BE2C (cell line): ENCODE results near the gene ADGRD1.

Experiments used
- DNase-seq: peaks from one replicate; pipeline ENCODE4 v3.0.0-alpha.2; 2020
- H3K27me3 ChIP-seq: fragments of 250-450 bp; sonication (Bioruptor Pico); 2 replicates; pipeline ENCODE4 v1.5.1; 2020; ENCODE audit warnings: mild to moderate bottlenecking
- H3K36me3 ChIP-seq: fragments of 250-450 bp; sonication (Bioruptor Pico); 2 replicates; pipeline ENCODE4 v1.5.1; 2020; ENCODE audit warnings: mild to moderate bottlenecking
- H3K4me1 ChIP-seq: fragments of 250-450 bp; sonication (Bioruptor Pico); 2 replicates; pipeline ENCODE4 v1.5.1; 2020
- H3K4me3 ChIP-seq: 2 replicates; pipeline ENCODE4 v1.5.1; 2011; ENCODE audit warnings: low read depth, low read length
- H3K9me3 ChIP-seq: fragments of 250-450 bp; sonication (Bioruptor Pico); 2 replicates; pipeline ENCODE4 v1.5.1; 2020
- TF ChIP-seq, protein P1 (sequence below): IDR thresholded peaks from 2 replicates; pipeline ENCODE4 v1.5.1; 2012; ENCODE audit warnings: mild to moderate bottlenecking, low read depth, low read length

The ADGRD1 gene

GRCh38 chr12:131047789-131048610, 94.3 kb downstream of the ADGRD1 start:
- Histone ChIP-seq H3K36me3 (no peaks in the 10 kb centered on the region), H3K27me3 (peaks cover 34% of the 10 kb centered on the region), H3K4me1 (peaks cover under 1% of the 10 kb centered on the region), H3K9me3 (no peaks in the 10 kb centered on the region), H3K4me3 (no peak overlapping the region)
- TF ChIP-seq, protein P1, sequence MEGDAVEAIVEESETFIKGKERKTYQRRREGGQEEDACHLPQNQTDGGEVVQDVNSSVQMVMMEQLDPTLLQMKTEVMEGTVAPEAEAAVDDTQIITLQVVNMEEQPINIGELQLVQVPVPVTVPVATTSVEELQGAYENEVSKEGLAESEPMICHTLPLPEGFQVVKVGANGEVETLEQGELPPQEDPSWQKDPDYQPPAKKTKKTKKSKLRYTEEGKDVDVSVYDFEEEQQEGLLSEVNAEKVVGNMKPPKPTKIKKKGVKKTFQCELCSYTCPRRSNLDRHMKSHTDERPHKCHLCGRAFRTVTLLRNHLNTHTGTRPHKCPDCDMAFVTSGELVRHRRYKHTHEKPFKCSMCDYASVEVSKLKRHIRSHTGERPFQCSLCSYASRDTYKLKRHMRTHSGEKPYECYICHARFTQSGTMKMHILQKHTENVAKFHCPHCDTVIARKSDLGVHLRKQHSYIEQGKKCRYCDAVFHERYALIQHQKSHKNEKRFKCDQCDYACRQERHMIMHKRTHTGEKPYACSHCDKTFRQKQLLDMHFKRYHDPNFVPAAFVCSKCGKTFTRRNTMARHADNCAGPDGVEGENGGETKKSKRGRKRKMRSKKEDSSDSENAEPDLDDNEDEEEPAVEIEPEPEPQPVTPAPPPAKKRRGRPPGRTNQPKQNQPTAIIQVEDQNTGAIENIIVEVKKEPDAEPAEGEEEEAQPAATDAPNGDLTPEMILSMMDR = no peak
- no peak for DNase-seq

DNA sequence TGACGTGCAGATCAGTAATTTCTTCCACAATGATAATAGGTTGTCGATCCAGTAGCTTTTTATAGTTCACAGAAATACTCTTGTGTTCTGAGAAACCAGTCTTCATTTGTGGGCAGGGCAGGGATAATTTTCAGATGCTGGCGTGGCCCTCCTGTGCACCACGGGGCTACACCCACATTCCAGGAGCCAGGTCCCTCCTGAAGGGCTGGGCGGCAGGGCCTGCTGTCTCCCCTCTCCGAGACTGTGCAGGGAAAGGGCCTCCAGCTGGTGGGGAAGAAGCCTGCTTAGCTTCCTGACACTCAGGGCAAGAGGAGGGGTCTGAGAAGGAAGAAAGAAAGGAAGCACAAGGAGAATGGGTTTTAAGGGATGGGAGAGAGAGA, 94.9 kb downstream of the ADGRD1 start:
- no peaks in the 10 kb centered on the region for H3K9me3 ChIP-seq
- TF ChIP-seq, protein P1 = no peak
- H3K36me3 ChIP-seq = no peaks in the 10 kb centered on the region
- peaks cover 30% of the 10 kb centered on the region for H3K27me3 ChIP-seq
- H3K4me3 ChIP-seq = no peak overlapping the region
- DNase-seq = no peak
- no peaks in the 10 kb centered on the region for H3K4me1 ChIP-seq

GRCh38 chr12:131049002-131049401, 95.3 kb downstream of the ADGRD1 start:
- Histone ChIP-seq H3K4me3 (no peak overlapping the region), H3K9me3 (no peaks in the 10 kb centered on the region), H3K27me3 (peaks cover 30% of the 10 kb centered on the region), H3K4me1 (no peaks in the 10 kb centered on the region), H3K36me3 (no peaks in the 10 kb centered on the region)
- TF ChIP-seq, protein P1 = no peak
- DNase-seq = no peak

DNA sequence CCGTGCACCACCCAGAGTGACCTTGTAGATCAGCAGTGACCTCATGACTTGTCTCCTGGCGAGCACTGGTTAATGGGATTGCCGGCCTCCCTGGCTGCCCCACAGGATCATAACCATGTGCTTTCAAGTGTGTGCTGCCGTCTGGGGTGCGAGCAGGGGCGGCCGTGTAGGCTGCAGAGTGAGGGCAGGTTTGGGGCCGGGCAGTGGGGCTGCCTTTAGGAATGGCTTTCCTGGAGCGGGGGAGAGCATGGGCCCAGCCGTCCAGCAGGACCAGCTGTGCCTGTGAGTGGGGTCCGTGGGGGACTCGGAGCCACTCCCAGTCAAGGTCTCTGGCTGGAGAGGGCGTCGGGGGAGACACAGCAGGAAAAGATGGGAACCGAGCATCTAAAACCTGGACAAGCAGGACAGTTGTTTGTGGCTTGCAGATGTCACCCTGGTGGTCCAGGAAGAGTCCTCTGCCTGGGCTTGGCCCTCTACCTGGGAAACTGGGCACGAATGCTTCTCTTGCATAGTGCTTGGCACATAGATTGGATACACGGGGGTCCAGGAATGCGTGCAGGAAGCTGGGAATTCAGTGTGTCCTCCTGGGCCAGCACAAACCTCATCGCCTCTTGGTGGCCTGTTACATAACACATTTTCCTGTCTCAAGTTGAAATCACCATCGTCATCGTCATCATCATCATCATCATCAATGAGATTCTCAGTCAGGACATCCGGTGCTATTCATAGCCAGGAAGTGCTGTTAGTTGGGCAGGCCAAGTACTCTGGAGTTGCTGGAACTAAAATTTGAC, 96.0 kb downstream of the ADGRD1 start:
- no peaks in the 10 kb centered on the region for H3K4me1 ChIP-seq
- peaks cover 30% of the 10 kb centered on the region for H3K27me3 ChIP-seq

GRCh38 chr12:131050463-131051154, 96.9 kb downstream of the ADGRD1 start:
- H3K27me3 ChIP-seq = peaks cover 34% of the 10 kb centered on the region
- no peak overlapping the region for H3K4me3 ChIP-seq
- H3K36me3 ChIP-seq = no peaks in the 10 kb centered on the region
- H3K4me1 ChIP-seq = no peaks in the 10 kb centered on the region
- no peak for DNase-seq
- TF ChIP-seq, protein P1 = no peak
- H3K9me3 ChIP-seq = no peaks in the 10 kb centered on the region

More for the DNA sequence above, 96.0 kb downstream of the ADGRD1 start:
- TF ChIP-seq, protein P1 = no peak
- H3K36me3 ChIP-seq = no peaks in the 10 kb centered on the region
- H3K9me3 ChIP-seq = no peaks in the 10 kb centered on the region
- no peak overlapping the region for H3K4me3 ChIP-seq
- DNase-seq = no peak
